ENCODE results near the gene TP63.

TP63 gene

GRCh38 chr3:189826566-189826965, 195.4 kb downstream of the TP63 start:
- no peak for DNase-seq

GRCh38 chr3:189827108-189827507, 195.9 kb downstream of the TP63 start:
- no peak for DNase-seq

- no peak for DNase-seq
Measured at GRCh38 chr3:189830401-189830800, 199.2 kb downstream of the TP63 start.

- DNase-seq = no peak
Measured at GRCh38 chr3:189833266-189833665, 202.1 kb downstream of the TP63 start.

- DNase-seq = no peak
Measured at GRCh38 chr3:189833996-189834395, 202.8 kb downstream of the TP63 start.

GRCh38 chr3:189834462-189834861, 203.3 kb downstream of the TP63 start:
- DNase-seq = no peak

GRCh38 chr3:189836795-189837194, 205.6 kb downstream of the TP63 start:
- no peak for DNase-seq

GRCh38 chr3:189838291-189838690, 207.1 kb downstream of the TP63 start:
- DNase-seq = no peak

- no peak for DNase-seq
Measured at GRCh38 chr3:189839576-189839975, 208.4 kb downstream of the TP63 start.

GRCh38 chr3:189841473-189842205, 210.4 kb downstream of the TP63 start:
- no peak for DNase-seq

GRCh38 chr3:189842681-189843602, 211.8 kb downstream of the TP63 start:
- DNase-seq = no peak

GRCh38 chr3:189845069-189845468, 213.9 kb downstream of the TP63 start:
- DNase-seq = no peak

- no peak for DNase-seq
Measured at GRCh38 chr3:189848395-189849040, 217.3 kb downstream of the TP63 start.

GRCh38 chr3:189849262-189849661, 218.1 kb downstream of the TP63 start:
- no peak for DNase-seq

- DNase-seq = no peak
Measured at GRCh38 chr3:189851682-189852081, 220.5 kb downstream of the TP63 start.

GRCh38 chr3:189853906-189854305, 222.7 kb downstream of the TP63 start:
- no peak for DNase-seq

- no peak for DNase-seq
Measured at GRCh38 chr3:189860296-189860695, 229.1 kb downstream of the TP63 start.

- no peak for DNase-seq
Measured at GRCh38 chr3:189862385-189862998, 231.3 kb downstream of the TP63 start.

- DNase-seq = no peak
Measured at GRCh38 chr3:189863031-189863430, 231.8 kb downstream of the TP63 start.

GRCh38 chr3:189868061-189868460, 236.9 kb downstream of the TP63 start:
- DNase-seq = no peak

- DNase-seq = no peak
Measured at GRCh38 chr3:189869165-189869564, 238.0 kb downstream of the TP63 start.

- DNase-seq = no peak
Measured at GRCh38 chr3:189871418-189871817, 240.2 kb downstream of the TP63 start.

GRCh38 chr3:189883113-189883753, 252.0 kb downstream of the TP63 start:
- no peak for DNase-seq
